Body of pancreas (tissue), 4 donors: Measurements from ENCODE around the gene MYH14. TPM values are rescaled to one million over a fixed set of nuclear protein-coding genes. Genes with fewer than 3 reads are reported as not detected.
"Not testable (repeated sequence)": the region's sequence is repeated elsewhere in the genome, so short reads cannot be mapped to it uniquely, and the experiment has no call there.

ENCODE experiments used
- ATAC-seq: fragments of 150-250 bp; one replicate; pipeline ENCODE4 v1.9.1; 2016
- DNase-seq, 4 donors: peaks; one replicate each; pipeline ENCODE4 v3.0.0-alpha.2; 2019
- H3K27ac ChIP-seq, 4 donors: fragments of 200-600 bp; sonication (generic); 1 replicate in 3 of 4; 2 replicates in 1 of 4; pipeline versions ENCODE4 v1.5.1 to v1.6.1; 2016 to 2019; ENCODE audit warnings: mild to moderate bottlenecking in 1 of 4, mixed read lengths in 1 of 4, moderate library complexity in 1 of 4
- H3K27me3 ChIP-seq, 2 donors: fragments of 200-600 bp; sonication (generic); one replicate each; pipeline ENCODE4 v1.6.0; 2016; ENCODE audit warnings: mild to moderate bottlenecking in 1 of 2
- H3K36me3 ChIP-seq, 2 donors: fragments of 200-600 bp; sonication (generic); replicated peaks in 1 of 2; 2 replicates each; pipeline ENCODE4 v1.5.1; 2016; ENCODE audit warnings: low read depth in 2 of 2; ENCODE audit not compliant: insufficient read depth in 1 of 2
- H3K4me1 ChIP-seq: fragments of 200-600 bp; sonication (generic); one replicate; pipeline ENCODE4 v1.6.0; 2016
- H3K4me3 ChIP-seq, 2 donors: fragments of 200-600 bp; sonication (generic); 1 replicate in 1 of 2; 2 replicates in 1 of 2; pipeline ENCODE4 v1.5.1; 2016 to 2019
- H3K9me3 ChIP-seq, 3 donors: fragments of 200-600 bp; sonication (generic); 1 replicate in 2 of 3; 2 replicates in 1 of 3; pipeline ENCODE4 v1.5.1; 2016
- CTCF ChIP-seq, 7 experiments: fragments of 450-650 bp in 4 of 7; fragments of 200-600 bp in 3 of 7; sonication (generic) in 3 of 7; IDR thresholded peaks; one replicate each; pipeline ENCODE4 v1.5.1; 2016 to 2019; ENCODE audit warnings: antibody characterized with exemption in 7 of 7
- POLR2A ChIP-seq, 3 donors: fragments of 450-650 bp; IDR thresholded peaks; one replicate each; pipeline ENCODE4 v1.6.1; 2016; ENCODE audit warnings: antibody characterized with exemption in 3 of 3, mild to moderate bottlenecking in 2 of 3
- WGBS, 2 donors: methylation state at CpG; one replicate each; pipeline ENCODE4 v1.1.5; 2017; 5-methylcytosine and 5-hydroxymethylcytosine counted together
- intact Hi-C: fragments of 100-400 bp; cut with DNase I; formaldehyde crosslinking; loops from one replicate; pipeline ENCODE4 v1.15.1; 2023
- total RNA-seq, 2 donors: library from RNA; depleted of rRNA; stranded (reverse); fragments of >200 nt; gene quantifications; one replicate each; pipeline ENCODE4 v1.1.0, GENCODE V29; 2016

MYH14 gene
- total RNA-seq, 2 donors from 2014 or later: 40.9 to 61.2 TPM

- TF ChIP-seq POLR2A (IDR thresholded peaks at IDR 0.05) (peak; percentile 72 to 91 (median 88)), CTCF (IDR thresholded peaks at IDR 0.05) (peak in 1 of 7 experiments; percentile 4)
- DNase-seq: peak in 3 of 4 donors; percentile 84 to 87 (median 86)
- WGBS, 2 donors: 8 to 15% methylated on average over 31 to 54 of the region's 54 CpGs
- no peaks in the 10 kb centered on the region for H3K36me3 ChIP-seq
- H3K9me3 ChIP-seq: no peaks in the 10 kb centered on the region
- no peaks in the 10 kb centered on the region for H3K27me3 ChIP-seq
- intact Hi-C loops: no loop called here
- peak overlapping the region; percentile 65 to 84 (median 80) for H3K27ac ChIP-seq
- H3K4me1 ChIP-seq: peaks cover 61% of the 10 kb centered on the region
- peak overlapping the region; percentile 6 to 26 for H3K4me3 ChIP-seq
- ATAC-seq: peak; percentile 27
These were observed 130.6 kb downstream of the MYH14 start for GRCh38 chr19:50333737-50334617.

GRCh38 chr19:50334741-50335421 lies 131.5 kb downstream of the MYH14 start:
- Histone ChIP-seq H3K27ac (no peak overlapping the region), H3K27me3 (no peaks in the 10 kb centered on the region), H3K4me3 (no peak overlapping the region), H3K9me3 (no peaks in the 10 kb centered on the region), H3K36me3 (no peaks in the 10 kb centered on the region), H3K4me1 (peaks cover 56% of the 10 kb centered on the region)
- no peak for TF ChIP-seq POLR2A (IDR thresholded peaks at IDR 0.05)
- TF ChIP-seq CTCF (IDR thresholded peaks at IDR 0.05): no peak
- WGBS, 2 donors: 92 to 100% methylated on average over 7 to 11 of the region's 12 CpGs
- no peak for ATAC-seq
- no peak for DNase-seq
- intact Hi-C loops: no loop called here

- H3K27ac ChIP-seq, H3K36me3 ChIP-seq, DNase-seq, intact Hi-C loops, H3K9me3 ChIP-seq, H3K4me3 ChIP-seq, ATAC-seq, H3K27me3 ChIP-seq: not testable (repeated sequence)
- peaks cover 35% of the 10 kb centered on the region for H3K4me1 ChIP-seq
- 74 to 87% methylated on average over 5 to 6 of the region's 6 CpGs for WGBS, 2 donors
These were observed 133.6 kb downstream of the MYH14 start for GRCh38 chr19:50337031-50337430.

GRCh38 chr19:50340331-50340730 lies 136.9 kb downstream of the MYH14 start:
- Histone ChIP-seq H3K27me3 (no peaks in the 10 kb centered on the region), H3K9me3 (peaks cover 0 to 5% (median 0%) of the 10 kb centered on the region in 3 donors), H3K4me1 (peaks cover 4% of the 10 kb centered on the region), H3K36me3 (no peaks in the 10 kb centered on the region), H3K4me3 (no peak overlapping the region), H3K27ac (no peak overlapping the region)
- TF ChIP-seq POLR2A (IDR thresholded peaks at IDR 0.05) (no peak), CTCF (IDR thresholded peaks at IDR 0.05) (no peak)
- intact Hi-C loops: no loop called here
- ATAC-seq: no peak
- no peak for DNase-seq

GRCh38 chr19:50341091-50341564 lies 137.7 kb downstream of the MYH14 start:
- Histone ChIP-seq H3K4me3 (no peak overlapping the region), H3K27me3 (no peaks in the 10 kb centered on the region), H3K9me3 (peaks cover 0 to 5% (median 0%) of the 10 kb centered on the region in 3 donors), H3K36me3 (no peaks in the 10 kb centered on the region), H3K27ac (no peak overlapping the region), H3K4me1 (no peaks in the 10 kb centered on the region)
- no peak for TF ChIP-seq CTCF (IDR thresholded peaks at IDR 0.05)
- no peak for TF ChIP-seq POLR2A (IDR thresholded peaks at IDR 0.05)
- DNase-seq: no peak
- intact Hi-C loops: no loop called here
- ATAC-seq: no peak
- 69 to 71% methylated on average over 3 of the region's 3 CpGs for WGBS, 2 donors
